IPS-18c (cell line): Measurements from ENCODE around the gene NWD2.
"Not testable (repeated sequence)": the region's sequence is repeated elsewhere in the genome, so short reads cannot be mapped to it uniquely, and the experiment has no call there.

Source experiments
- H3K4me3 ChIP-seq: 2 replicates; pipeline ENCODE4 v1.7.0; 2013; ENCODE audit warnings: low read depth, mild to moderate bottlenecking, low read length, moderate library complexity; ENCODE audit not compliant: insufficient read depth
- H3K9me3 ChIP-seq: one replicate; pipeline ENCODE4 v1.6.1; 2013; ENCODE audit warnings: mild to moderate bottlenecking, low read length, moderate library complexity; ENCODE audit not compliant: control insufficient read depth, insufficient read depth

The NWD2 gene, protein sequence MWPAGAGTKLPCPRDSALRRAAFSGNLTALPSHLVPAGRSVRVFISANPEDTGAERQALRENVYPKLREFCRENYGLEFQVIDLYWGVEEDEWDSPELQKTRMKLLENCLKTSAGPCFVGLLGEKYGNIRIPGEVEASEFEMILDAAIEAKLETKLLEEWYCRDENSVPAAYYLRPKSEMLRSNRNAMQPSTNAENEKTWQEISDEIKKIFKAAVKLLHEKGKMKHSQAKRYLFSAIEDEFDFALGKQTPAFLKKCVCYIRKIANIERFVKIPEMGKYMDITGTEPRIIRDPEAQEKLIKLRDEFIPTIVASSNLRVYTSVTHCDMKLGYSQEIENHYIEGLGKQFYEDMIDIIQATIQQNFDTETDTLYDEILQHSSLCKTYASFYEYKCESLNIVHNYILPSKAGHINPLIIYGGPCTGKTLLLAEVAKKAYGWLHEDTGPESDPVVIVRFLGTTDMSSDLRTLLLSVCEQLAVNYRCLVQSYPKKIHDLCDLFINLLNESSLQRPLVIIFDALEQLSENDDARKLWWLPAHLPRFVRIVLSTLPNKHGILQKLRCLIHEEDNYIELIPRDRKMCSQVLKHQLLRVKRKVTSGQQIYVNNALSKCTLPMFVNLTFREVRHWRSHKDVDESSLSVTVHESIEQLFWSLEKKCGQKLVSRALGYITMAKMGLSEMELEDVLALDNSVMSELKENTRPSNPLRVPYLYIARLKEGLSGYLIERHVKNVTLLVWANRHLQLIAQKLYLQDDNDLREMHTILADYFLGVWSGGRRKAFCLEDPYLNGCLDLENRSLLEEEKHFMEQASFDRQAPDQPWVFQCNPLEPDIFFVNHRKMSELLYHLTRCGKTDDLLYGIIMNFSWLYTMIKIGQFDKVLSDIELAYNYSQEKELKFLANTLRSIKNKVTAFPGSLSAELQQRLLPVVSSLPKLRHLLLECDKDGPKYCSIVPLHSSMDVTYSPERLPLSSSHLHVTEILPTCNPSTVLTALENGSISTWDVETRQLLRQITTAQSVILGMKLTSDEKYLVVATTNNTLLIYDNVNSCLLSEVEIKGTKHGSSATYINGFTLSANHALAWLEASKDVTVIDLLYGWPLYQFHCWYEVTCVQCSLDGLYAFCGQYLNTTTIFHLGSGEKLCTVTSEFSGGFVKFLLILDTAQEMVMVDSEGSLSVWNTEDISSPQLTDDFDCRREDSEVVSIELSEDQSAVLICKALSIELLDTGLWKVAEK (N-terminal part only)

DNA sequence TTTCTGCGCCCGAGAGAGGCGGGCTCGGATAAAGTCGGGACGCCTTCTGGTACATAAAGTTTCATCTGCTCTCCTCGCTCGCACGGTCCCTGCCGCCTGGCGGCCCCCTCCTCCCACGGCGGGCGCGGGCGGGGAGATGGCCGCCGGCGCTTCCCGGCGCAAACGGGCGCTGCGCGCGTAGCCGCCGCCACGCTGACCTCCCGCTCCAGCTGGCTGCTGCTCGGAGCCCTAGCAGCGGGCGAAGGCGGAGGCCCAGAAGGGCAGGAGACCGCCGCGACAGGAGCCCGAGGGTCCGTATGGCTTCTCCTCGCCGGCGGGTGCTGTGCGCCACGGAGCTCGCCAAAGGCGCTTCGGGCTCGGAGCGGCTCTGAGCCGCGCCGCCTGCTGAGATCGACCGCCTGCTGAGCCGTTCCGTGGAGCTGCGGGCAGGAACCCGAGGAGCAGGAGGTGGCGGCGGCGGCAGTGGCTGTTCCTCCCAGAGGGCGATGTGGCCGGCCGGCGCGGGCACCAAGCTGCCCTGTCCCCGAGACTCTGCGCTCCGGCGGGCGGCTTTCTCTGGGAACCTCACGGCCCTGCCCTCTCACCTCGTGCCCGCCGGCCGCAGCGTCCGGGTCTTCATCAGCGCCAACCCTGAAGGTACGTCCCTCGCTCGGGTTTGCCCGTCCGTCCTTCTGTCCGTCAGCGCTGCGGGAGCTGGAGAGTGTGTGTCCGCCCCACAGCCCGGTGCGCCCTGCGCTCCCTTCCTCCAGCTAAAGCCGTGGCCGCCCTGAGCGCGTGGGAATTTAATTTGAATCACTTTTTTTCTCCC, at the start of gene NWD2:
NWD2 (plus strand) TSS at position 161 of the 808 bp plus-strand sequence; CDS start at position 486, 325 bp downstream.
- Histone ChIP-seq H3K9me3 (no peaks in the 10 kb centered on the region), H3K4me3 (peak within 1 kb of the TSS; percentile 58)

DNA sequence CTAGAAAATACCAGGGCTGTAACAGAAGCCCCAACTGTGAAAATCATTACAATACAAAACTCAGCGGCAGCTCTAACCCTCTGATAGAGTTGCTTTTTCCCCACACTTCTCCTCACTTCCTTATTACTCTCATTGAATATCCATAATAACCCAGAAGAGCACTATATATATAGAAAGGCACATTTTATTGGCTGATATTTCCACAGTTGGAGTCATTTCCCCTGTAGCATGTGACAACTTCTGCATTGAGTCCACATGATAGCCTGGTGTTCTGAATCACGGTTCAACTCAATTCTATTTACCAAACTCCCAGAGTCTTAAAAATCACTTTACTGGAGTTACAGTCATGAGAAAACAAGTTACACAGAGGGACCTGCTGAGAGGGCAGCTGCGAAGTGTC, 46.6 kb upstream of the NWD2 start:
- Histone ChIP-seq H3K4me3 (no peak overlapping the region), H3K9me3 (no peaks in the 10 kb centered on the region)

DNA sequence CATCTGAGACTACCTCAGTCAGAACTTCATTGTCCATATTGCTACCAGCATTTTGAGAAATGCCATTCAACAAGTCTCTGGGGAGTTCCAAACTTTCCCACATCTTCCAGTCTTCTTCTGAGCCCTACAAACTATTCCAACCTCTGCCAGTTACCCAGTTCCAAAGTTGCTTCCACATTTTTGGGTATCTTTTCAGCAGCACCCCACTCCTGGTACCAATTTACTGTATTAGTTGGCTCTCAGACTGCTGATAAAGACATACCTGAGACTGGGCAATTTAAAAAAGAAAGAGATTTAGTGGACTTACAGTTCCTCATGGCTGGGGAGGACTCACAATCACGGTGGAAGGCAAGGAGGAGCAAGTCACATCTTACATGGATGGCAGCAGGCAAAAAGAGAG, 39.8 kb upstream of the NWD2 start:
- H3K9me3 ChIP-seq, H3K4me3 ChIP-seq: not testable (repeated sequence)

DNA sequence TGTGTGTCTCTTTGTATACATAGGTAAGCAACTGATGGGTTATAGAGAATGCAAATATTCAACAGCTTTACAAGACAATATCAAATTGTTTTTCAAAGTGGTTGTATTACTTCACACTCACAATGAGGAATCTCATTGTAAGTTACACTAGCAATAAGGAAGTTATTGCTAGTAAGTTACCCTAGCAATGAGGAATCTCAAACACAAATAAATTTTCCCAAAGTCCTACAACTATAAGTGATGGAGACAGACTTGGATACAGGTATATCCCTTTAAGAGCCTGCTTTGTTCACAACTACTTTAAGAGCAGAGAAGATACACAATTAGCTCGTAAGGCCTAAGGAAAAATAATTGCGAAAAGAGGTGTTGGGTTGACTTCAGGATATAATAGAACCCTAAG, 28.3 kb upstream of the NWD2 start:
- H3K9me3 ChIP-seq: no peaks in the 10 kb centered on the region

DNA sequence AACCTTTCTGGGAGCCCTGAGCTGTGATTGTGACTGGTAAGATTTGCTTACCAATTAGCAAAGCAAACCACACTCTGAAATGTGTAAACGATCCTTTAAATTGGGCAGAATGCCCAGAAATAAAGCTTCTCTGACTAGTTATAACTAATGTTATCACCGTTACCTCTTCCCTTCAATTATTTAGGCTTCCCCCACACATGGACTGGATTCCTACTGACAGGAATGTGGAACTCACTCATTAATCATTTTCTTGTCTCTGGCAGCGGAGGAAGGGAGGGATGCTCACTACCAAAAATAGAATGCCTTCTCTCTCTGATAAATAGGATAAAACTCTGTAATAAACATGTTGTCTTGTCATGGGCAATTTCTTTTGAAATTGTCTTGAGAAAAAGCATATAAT, 25.3 kb upstream of the NWD2 start:
- H3K4me3 ChIP-seq: no peak overlapping the region
- no peaks in the 10 kb centered on the region for H3K9me3 ChIP-seq

More for the DNA sequence above, 28.3 kb upstream of the NWD2 start:
- H3K4me3 ChIP-seq: no peak overlapping the region

DNA sequence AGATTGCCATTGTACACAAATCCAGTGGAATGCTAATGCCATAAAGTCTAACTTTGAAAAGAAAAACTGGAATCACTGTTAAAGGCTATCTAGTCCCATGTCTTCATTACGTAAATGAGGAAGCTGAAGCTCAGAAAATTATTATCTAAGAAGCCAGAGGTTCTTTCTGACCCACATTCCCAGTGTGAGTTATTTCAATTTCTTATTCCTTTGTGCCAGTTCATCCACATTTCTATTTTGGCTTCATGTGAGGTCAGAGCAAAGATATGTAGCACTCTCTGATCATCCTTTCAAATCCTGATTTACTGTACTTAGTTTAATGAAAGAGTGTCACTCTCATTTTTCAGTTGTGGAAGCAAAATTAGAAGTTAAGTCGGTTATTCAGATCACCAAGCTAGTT, 24.6 kb upstream of the NWD2 start:
- Histone ChIP-seq H3K4me3 (no peak overlapping the region), H3K9me3 (no peaks in the 10 kb centered on the region)

DNA sequence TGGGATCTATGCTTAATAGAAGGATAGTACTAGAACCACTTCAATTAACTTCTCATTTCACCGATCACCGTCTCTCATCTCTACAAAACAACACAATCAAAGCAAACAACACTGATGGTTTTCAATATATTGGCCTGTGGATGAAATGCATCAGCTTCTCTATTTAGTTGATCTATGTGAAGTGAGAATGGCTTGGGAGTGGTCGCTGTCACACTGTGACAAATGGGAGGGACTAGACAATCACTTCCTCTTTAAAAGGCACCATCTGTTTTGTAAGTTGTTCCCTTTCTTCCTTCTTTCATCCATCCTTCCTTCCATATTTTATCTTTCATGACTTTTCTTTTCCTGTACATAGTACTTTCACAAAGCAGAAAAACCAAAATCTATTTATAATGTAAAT, 23.9 kb upstream of the NWD2 start:
- Histone ChIP-seq H3K4me3 (no peak overlapping the region), H3K9me3 (no peaks in the 10 kb centered on the region)

DNA sequence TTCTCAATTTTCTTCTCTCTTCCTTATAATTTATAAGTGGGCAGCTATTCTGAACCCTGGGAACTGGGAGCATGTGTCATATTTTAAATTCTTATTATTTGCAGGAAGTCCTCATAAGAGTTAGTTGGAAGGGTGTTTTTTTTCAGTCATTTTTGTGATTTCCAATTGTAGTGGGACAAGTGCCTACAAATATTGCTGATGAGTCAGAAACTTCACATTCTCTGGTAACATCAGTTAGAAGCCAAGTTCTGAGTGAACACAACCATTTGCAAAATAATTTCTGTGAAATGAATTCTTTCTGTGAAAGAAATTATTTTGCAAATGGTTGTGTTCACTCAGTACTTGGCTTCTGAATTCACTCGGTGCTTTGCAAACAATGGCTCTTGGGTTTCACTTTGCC, 20.8 kb upstream of the NWD2 start:
- no peaks in the 10 kb centered on the region for H3K9me3 ChIP-seq

DNA sequence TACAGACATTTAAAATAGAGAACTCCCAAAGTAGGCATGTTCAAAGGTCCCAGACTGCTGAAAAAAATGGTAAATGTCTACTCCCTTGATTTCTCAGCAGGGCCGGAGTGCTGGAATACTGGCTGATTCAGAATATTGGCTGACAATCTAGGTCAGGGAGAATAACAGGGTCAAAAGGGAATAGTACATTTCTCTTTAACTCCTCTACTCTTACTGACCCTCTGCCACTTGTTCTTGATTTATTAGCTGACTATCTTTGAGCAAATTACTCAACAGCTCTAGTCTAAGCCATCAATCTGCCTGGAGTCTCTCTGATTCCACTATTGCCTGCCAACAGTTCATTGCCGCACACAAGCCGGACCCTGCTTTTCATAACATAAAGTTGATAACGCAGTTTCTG, 19.7 kb upstream of the NWD2 start:
- Histone ChIP-seq H3K9me3 (no peaks in the 10 kb centered on the region), H3K4me3 (no peak overlapping the region)

More for the DNA sequence above, 20.8 kb upstream of the NWD2 start:
- H3K4me3 ChIP-seq: no peak overlapping the region

DNA sequence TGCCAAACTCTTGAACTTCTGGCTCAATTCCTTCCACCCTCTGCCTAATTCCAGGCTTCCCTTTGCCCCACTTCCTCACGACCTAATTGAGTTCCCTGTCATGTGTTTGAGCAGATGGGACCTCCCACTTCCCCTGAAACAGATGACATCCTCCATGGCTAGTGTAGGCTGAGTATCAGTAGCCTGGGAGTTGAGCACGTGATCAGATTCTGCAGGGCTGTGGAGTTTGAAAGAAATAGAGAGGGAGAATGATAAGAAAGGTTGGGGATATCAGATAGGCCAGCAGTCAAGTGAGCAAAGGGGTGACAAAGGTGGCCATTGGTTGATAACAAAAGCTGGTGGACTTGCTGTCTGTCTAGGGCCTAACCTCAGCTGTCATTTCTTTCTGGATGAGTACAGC, 18.8 kb upstream of the NWD2 start:
- no peaks in the 10 kb centered on the region for H3K9me3 ChIP-seq

DNA sequence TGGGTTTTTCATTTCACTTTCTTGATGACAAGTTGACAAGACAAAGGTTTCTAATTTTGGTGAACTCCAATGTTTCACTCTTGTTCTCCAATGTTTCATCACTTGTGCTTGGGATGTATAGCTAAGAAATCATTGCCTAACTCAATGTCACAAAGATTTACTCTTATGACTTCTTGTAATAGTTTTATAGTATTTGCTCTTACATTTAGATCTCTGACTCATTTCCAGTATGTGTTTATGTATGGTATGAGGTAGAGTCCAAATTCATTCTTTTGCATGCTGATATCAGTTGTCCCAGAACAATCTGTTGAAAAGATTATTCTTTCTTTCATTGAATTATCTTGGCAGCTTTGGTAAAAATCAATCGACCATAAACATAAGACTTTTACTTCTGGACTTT, 12.2 kb upstream of the NWD2 start:
- Histone ChIP-seq H3K9me3 (no peaks in the 10 kb centered on the region), H3K4me3 (no peak overlapping the region)

More for the DNA sequence above, 18.8 kb upstream of the NWD2 start:
- no peak overlapping the region for H3K4me3 ChIP-seq

DNA sequence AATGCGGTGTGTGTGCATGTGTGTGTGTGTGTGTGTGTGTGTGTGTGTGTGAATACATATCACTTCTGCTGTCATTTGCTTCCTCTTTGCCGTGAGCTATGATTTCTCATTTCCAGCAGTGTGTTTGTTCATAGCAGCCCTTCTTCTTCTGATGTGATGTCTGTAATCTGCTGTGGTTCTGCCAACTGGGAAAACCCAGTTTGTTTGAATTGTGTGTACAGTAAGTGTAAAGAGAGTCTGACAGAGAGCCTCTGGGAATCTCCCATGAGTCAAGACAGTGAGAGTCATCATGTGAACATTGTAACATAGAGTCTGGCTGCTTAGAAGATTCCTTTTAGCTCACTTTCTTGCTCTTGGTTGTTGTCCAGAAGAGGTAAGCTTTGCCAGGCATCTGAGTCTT, 8.4 kb upstream of the NWD2 start:
- no peaks in the 10 kb centered on the region for H3K9me3 ChIP-seq
- no peak overlapping the region for H3K4me3 ChIP-seq

DNA sequence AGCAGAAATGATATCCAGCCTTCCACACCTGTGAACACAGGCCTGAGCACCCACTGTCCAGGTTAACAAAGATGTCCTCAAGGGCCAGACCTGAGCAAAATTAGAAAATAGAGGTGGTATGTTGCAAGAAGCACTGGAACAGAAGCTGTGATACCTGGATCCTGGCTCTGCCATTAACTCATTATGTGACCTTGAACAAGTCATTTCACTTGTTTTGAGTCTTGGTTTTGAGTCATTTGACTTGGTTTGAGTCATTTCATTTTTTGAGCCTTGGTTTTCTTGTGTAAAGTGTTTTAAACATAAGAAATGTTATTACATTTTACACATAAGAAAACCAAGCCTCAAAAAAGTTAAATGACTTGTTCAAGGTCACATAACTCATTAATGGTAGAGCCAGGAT, 2.9 kb upstream of the NWD2 start:
- Histone ChIP-seq H3K4me3 (no peak overlapping the region), H3K9me3 (no peaks in the 10 kb centered on the region)

DNA sequence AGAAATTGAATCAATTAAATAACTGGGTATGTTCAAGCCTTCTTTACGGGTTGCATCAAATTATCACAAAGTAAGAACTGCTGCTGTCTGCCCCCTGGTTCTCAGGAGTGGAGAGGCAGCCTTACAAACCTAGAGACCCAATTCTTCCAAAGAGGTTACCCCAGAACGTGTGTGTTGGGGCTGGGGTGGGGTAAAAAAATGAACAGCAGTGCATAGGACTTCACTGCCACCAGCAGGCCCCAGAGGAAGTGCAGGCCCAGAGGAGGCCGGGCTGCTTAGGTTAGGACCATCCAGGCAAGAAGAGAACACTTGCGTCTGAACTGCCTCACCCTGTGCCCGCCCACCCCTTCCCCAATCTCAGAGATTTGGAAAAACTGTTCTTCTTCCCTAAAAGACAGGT, 1.5 kb upstream of the NWD2 start:
- no peaks in the 10 kb centered on the region for H3K9me3 ChIP-seq
- no peak overlapping the region for H3K4me3 ChIP-seq

DNA sequence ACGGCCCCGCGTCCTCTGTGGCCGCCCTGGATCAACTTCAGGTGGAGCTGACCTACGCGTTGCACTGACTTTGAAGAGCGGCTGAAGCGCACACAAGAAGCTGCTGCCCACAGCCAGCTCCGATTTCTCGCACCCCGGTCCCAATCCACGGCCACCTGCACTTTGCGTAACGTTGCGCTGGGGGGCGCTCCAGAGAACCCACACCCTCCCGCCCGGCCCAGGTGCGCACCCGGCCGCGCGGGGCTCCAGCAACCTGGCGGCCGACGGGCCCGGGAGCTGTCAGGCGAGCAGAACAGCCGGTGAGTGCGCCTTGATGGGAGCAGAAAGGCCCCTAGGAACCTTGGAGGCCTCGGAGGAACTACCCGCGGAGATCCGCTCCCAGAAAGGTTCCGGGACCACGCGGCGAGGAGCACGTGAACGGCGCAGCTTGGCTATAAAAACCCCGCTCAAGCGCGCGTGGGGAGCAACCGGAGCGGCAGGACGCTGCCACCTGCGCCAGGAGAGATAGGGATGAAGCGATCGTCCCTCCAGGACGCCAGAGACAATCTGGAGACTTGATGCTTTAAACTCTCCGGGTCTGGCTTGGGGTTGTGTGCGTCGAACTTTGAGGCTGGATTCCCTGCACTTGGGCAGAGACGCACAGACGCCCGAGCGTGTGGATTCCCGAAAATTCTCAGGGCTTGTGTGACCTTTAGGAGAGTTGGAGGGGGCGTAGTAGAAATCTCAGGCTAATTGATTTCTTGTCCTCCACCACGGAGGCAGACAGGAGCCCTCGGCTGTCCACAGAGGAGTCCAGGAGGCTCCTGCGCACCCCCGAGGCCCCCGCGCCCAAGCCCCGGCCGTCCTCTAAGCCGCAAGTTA, 591 bp upstream of the NWD2 start:
- Histone ChIP-seq H3K4me3 (peak overlapping the region; percentile 58), H3K9me3 (no peaks in the 10 kb centered on the region)

DNA sequence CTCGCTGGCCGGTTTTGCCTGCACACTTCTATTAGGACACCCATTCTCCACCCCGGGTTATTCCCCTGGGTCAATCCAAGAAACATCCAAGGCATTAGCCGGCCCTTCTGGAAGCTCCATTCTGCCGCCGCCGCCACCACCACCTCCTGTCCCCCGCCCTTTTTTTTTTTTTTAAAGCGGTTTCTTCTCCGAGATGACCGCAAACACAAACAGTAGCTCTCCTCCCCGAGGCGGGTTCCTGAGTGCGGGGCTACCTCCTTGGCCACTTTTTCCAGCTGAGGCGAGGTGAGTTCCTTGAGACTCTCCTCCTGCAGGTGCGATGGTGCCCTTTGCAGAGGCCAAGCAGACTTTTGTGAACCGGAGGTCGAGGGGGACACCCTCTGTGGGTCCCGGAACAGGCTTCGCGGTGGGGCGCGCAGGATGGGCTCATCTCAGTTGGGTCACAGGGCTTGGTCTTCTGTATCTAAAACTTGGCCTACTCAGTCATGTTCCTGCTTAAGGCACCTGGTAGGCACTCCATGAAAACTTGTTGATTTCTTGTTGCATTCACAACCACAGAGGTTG, 930 bp downstream of the NWD2 start:
- peak overlapping the region; percentile 58; the same call in 1 of the 2 replicates for H3K4me3 ChIP-seq

More for the DNA sequence above, 930 bp downstream of the NWD2 start:
- H3K9me3 ChIP-seq: no peaks in the 10 kb centered on the region
